GM18951 (cell line): Measurements from ENCODE around the gene CASK.
"Not testable (repeated sequence)": the region's sequence is repeated elsewhere in the genome, so short reads cannot be mapped to it uniquely, and the experiment has no call there.

Experiments used
- POLR2A ChIP-seq: IDR thresholded peaks from 4 replicates; pipeline ENCODE4 v1.6.1; 2011; ENCODE audit warnings: mild to moderate bottlenecking; ENCODE audit not compliant: insufficient read length, insufficient read depth; ENCODE audit errors: extremely low read depth
- in situ Hi-C: fragments of 300-500 bp; cut with MboI; formaldehyde crosslinking; loops from one replicate; pipeline ENCODE4 v1.12.0; 2022; ENCODE audit warnings: low sequenced_read_pairs, mixed read lengths, inconsistent platforms; ENCODE audit not compliant: unreplicated experiment

The CASK gene

GRCh38 chrX:41705680-41706374, 217.5 kb downstream of the CASK start:
- no peak for TF ChIP-seq POLR2A
- in situ Hi-C loops = loop anchor here (25.0 kb wide), 1 partner anchor 419 kb away; no protein-coding TSS in a partner anchor

DNA sequence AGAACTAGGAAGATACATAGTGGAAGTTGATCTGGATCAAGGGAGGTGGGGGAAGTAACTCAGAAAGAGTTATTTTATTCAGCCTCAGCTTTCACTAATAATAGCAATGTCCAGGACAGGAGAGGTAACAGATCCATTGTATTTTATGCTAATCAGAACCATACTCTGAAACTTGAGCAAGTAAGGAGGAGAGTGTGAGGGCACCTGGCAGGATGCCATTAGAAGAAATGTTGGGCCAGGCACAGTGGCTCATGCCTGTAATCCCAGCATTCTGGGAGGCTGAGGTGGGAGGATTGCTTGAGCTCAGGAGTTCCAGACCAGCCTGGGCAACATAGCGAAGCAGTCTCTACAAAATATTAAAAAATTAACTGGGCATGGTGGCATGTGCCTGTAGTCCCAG, 218.3 kb downstream of the CASK start:
- in situ Hi-C loops = loop anchor here (25.0 kb wide), 1 partner anchor 418 kb away; no protein-coding TSS in a partner anchor
- TF ChIP-seq POLR2A = no peak

DNA sequence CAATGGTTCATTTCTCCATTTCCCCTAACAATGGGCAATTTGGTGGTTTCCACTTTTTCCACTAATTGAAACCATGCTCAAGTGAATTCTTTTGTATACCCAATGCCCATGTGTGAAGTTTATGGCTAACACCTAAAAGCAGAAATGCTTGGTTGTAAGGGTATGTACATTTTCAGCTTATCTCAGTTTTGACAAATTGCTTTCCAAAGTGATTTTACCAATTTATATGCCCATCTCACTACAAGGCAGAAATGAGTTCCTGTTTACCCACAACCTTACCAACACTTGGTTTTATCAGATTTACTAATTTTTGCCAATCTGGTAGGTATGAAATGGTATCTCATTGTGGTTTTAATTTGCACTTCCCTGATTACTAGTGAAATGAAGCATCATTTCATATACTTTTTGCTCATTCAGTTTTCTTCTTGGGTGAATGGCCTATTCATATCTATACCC, 219.8 kb downstream of the CASK start:
- in situ Hi-C loops = loop anchor here (25.0 kb wide), 1 partner anchor 416 kb away; no protein-coding TSS in a partner anchor
- no peak for TF ChIP-seq POLR2A

- TF ChIP-seq POLR2A = no peak
- in situ Hi-C loops = no loop called here
These were observed 227.9 kb downstream of the CASK start for GRCh38 chrX:41695426-41695825.

DNA sequence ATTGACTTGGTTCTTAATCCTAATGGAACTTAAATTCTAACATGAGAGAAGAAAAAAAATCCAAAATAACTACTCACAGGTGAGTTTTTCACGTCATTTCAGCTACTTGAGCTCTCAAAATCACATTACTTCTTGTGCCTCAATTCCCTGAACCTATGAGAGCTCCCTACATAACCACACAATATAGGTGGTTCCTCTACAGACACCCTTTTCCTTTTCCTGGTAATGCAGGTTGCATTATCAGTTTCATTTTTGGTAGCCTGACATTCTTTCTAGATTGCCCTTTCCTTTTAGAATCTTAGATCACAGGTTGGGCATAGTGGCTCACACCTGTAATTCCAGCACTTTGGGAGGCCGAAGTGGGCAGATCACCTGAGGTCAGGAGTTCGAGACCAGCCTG, 230.3 kb downstream of the CASK start:
- in situ Hi-C loops = no loop called here
- no peak for TF ChIP-seq POLR2A

- in situ Hi-C loops = no loop called here
- TF ChIP-seq POLR2A = no peak
These were observed 231.1 kb downstream of the CASK start for GRCh38 chrX:41692162-41692749.

GRCh38 chrX:41689711-41690110, 233.6 kb downstream of the CASK start:
- TF ChIP-seq POLR2A = no peak
- in situ Hi-C loops = no loop called here

DNA sequence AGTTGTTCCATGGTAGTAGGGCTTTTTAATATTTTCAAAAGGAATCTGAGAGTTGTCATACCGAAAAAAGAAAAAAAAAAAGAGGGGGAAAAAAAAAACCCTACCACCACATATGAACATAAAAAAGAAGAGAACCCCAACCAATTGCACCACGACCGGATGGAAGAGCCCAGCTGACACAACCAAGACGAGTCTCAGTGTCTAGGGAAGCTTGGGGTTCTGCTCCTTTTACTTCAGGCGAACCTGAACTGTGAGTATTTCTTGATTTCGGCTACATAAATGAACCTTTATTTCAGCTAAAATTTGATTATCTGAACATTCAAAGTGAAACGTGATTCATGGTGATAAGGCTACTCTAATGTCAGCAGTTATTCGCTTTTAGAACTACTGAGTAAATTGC, 234.5 kb downstream of the CASK start, which contains the start of gene GPR34:
Gene GPR34 (plus strand): TSS at position 139 of the 400 bp plus-strand sequence. CDS start 6,661 bp downstream, outside the sequence.
- TF ChIP-seq POLR2A = no peak
- in situ Hi-C loops = no loop called here

DNA sequence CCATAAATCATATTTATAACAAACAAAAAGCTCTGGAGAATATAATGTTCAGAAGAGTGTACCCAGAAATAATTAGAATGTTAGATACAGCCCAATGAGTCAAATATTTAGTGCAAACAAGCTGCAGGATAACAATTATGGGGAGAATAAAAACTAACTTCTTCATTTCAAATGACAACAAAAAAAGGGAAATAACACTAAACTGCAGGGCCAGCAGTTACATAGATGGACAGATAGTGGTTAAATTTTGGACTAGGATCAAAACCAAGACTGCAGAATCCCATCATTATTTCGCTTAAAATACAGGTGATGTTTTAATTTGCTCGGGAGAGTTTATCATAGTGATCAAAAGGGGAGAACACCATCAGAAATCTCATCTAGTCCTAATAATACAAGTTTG, 235.2 kb downstream of the CASK start:
- in situ Hi-C loops = no loop called here
- no peak for TF ChIP-seq POLR2A

- in situ Hi-C loops = no loop called here
These were observed 236.6 kb downstream of the CASK start for GRCh38 chrX:41686788-41687187.

DNA sequence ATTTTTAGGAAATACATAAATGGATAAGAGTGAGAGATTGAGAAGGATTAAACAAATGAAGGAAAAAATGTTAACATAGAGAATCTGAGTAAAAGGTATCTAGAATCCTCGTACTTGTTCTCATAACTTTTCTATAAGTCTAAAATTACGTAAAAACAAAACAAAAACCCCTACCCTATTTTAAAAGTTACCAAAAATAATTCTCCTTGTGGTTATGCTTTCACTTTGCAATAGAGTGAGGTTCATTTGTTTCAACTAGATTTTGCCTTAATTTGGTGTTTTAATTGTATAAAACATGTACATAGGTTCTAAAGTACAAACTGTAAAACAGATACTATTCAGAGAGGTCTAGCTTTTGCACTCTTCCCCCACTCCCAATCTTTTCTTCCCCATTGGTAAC, 238.4 kb downstream of the CASK start:
- in situ Hi-C loops = no loop called here
- no peak for TF ChIP-seq POLR2A

More at GRCh38 chrX:41686788-41687187, 236.6 kb downstream of the CASK start:
- TF ChIP-seq POLR2A = no peak

DNA sequence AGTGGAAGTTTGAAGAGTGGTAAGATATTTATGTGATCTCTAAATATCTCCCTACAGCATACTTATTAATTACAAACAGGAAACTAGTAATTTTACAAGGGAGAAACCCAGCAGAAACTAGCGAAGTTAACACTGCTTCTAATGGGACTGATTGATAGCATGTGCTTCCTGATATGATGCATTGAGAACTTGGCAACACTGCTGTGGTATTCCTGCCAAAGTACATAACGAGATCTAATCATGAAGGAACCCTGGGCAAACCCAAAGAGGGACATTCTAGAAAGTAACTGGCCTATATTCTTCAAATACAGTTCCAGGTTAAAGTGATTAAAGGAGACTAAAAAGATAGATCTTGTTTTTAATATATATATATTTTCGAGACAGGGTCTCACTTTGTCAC, 239.2 kb downstream of the CASK start:
- in situ Hi-C loops = no loop called here
- no peak for TF ChIP-seq POLR2A

DNA sequence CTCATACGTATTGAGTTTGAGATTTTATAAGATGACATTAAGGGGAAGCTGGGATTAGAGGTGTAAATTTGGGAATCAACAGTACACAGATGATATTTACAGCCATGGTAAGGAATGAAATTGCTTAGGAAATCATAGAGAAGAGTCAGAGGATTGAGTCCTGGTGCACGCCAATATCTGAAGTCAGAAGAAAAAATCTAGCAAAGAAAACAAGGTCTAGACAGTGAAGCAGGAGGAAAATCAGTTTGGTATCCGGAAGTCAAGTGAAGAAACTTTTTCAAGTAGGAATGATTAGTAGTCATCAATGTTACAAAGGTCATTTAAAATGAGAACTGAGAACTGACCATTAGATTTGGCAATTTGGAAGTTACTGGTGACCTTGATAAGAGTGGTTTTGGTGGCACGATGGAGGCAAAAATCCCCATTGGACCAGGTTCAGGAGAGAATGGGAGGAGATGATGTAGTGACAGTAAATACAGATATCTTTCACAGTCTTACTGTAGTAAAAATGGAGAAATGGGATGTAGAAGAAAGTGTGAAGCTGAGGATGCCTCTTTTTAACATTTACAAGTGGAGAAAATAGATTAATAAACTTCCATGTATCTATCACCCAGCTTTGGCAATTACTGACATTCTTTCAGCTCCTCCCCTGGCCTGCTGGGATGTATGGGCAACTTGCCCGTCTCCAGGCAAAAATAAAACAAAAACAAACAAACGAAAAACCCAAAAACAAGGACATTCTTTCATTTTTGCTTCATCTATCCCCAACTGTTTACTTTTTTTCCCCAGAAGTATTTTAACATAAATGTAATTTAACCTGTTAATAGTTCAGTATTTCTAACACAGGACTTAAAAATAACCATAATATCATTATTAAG, 245.9 kb downstream of the CASK start:
- no peak for TF ChIP-seq POLR2A
- in situ Hi-C loops = no loop called here

DNA sequence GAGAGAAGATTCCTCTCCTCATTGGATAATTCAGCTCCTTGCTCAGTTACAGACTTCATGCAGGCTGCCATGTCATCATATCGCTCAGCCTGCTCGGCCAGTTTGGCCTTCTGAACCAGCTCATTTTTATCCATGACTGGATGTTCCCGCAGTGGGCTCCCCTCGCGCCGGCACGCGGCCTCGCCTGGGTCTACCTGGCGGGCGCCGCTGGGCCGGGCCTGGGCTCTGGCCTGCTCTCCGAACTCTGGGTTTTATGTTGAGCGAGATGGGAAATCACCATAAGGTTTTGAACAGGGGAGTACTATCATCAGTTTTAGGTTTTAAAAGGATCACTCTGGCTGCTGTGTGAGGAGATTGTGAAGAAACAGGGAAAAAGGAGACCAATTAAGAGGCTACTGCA, 247.0 kb downstream of the CASK start:
- in situ Hi-C loops = not testable (repeated sequence)
